ENCODE results near the gene IL21R.
"Not testable (repeated sequence)": the region's sequence is repeated elsewhere in the genome, so short reads cannot be mapped to it uniquely, and the experiment has no call there.

The IL21R gene

GRCh38 chr16:27403601-27403992 lies 1.6 kb downstream of the IL21R start:
- DNase-seq: no peak

- DNase-seq: no peak
Observed at GRCh38 chr16:27404163-27404823, 2.3 kb downstream of the IL21R start.

- DNase-seq: no peak
Observed at GRCh38 chr16:27405546-27406451, 3.8 kb downstream of the IL21R start.

- no peak for DNase-seq
Observed at GRCh38 chr16:27406511-27407128, 4.6 kb downstream of the IL21R start.

- no peak for DNase-seq
Observed at GRCh38 chr16:27407133-27407532, 5.2 kb downstream of the IL21R start.

- DNase-seq: no peak
Observed at GRCh38 chr16:27408012-27408601, 6.1 kb downstream of the IL21R start.

- DNase-seq: no peak
Observed at GRCh38 chr16:27408602-27409031, 6.6 kb downstream of the IL21R start.

GRCh38 chr16:27409958-27410357 lies 8.0 kb downstream of the IL21R start:
- DNase-seq: not testable (repeated sequence)

GRCh38 chr16:27410761-27411160 lies 8.8 kb downstream of the IL21R start:
- no peak for DNase-seq

- no peak for DNase-seq
Observed at GRCh38 chr16:27413956-27414355, 12.0 kb downstream of the IL21R start.

GRCh38 chr16:27414788-27415431 lies 12.9 kb downstream of the IL21R start:
- DNase-seq: no peak

- no peak for DNase-seq
Observed at GRCh38 chr16:27417047-27417671, 15.2 kb downstream of the IL21R start.

GRCh38 chr16:27421961-27422740 lies 20.2 kb downstream of the IL21R start:
- DNase-seq: no peak

GRCh38 chr16:27424772-27425498 lies 23.0 kb downstream of the IL21R start:
- no peak for DNase-seq

- DNase-seq: no peak
Observed at GRCh38 chr16:27425961-27426360, 24.0 kb downstream of the IL21R start.

- DNase-seq: no peak
Observed at GRCh38 chr16:27426423-27427408, 24.7 kb downstream of the IL21R start.

- no peak for DNase-seq
Observed at GRCh38 chr16:27427538-27427937, 25.6 kb downstream of the IL21R start.

GRCh38 chr16:27428026-27428785 lies 26.2 kb downstream of the IL21R start:
- DNase-seq: no peak

Measured in NCI-H748 treated with DMSO at 0.1 percent for 48 hours (cell line).